ENCODE data around the gene SPSB3. TPM values are rescaled to one million over a fixed set of nuclear protein-coding genes. Genes with fewer than 3 reads are reported as not detected.
A peak's percentile ranks its signal among the peaks of the same experiment; 100 is the strongest.

Gene SPSB3
- total and polyA plus RNA-seq, 2 of the 4 experiments (the other 2 are of a cell fraction): 9.1 to 30.8 TPM

DNA sequence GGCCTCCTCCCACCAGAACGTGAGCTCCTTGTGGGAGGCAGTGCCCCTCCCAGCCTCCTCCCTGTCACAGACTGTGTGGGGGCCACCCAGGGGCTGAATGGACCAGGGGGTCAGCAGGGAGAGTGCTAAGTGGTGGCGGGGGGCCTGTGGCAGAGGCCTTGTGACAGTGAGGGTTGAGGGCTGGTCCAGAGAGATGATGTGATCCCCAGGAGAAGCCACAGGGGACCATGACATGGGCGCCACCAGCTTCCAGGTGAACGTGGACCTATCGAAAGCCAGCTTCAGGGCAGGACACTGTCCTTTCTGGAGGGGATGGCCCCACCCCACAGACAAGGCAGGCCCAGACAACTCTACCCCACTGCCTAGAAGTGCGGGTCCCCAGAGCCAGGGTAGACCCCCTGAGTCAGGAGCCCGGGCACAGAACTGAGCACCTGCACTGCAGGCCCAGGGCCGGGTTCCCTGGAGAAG, 3.1 kb downstream of the SPSB3 start:
- DNase-seq (no peak), ATAC-seq (ENCODE audit: low read depth) (no peak)
- no peaks in the 10 kb centered on the region for H3K9me3 ChIP-seq (ENCODE audit: control insufficient read depth, insufficient read depth, low read length)
- H3K23ac ChIP-seq (ENCODE audit: low read depth, low read length): no peak overlapping the region
- H4K91ac ChIP-seq (ENCODE audit: insufficient read depth, low read depth, low read length): no peak overlapping the region
- no peak overlapping the region for H4K5ac ChIP-seq (ENCODE audit: low read depth, low read length)
- H2AFZ ChIP-seq (replicated peaks; ENCODE audit: low read length, poor library complexity): peak overlapping the region; percentile 51
- H2AK9ac ChIP-seq (replicated peaks; ENCODE audit: low read depth, low read length, poor library complexity): peak overlapping the region; percentile 52
- in situ Hi-C loops (cut with MboI; ENCODE audit: low sequenced_read_pairs) (no loop called here), intact Hi-C loops (cut with micrococcal nuclease) (no loop called here), dilution Hi-C loops (cut with HindIII; ENCODE audit: low sequenced_read_pairs, unreplicated experiment) (no loop called here)
- no peak overlapping the region for H2BK15ac ChIP-seq (ENCODE audit: low read depth, low read length)
- H3K14ac ChIP-seq (replicated peaks; ENCODE audit: low read depth, low read length): no peak overlapping the region
- no peak overlapping the region for H3K9ac ChIP-seq (ENCODE audit: low read depth, low read length)
- no TSS peak for BruUV-seq (replicated peaks)
- H3K4me3 ChIP-seq (ENCODE audit: insufficient read depth, low read depth, low read length): no peak overlapping the region
- H3K56ac ChIP-seq (ENCODE audit: extremely low read depth, insufficient read depth, low read length): no peak overlapping the region
- no peak overlapping the region for H3K4me2 ChIP-seq (ENCODE audit: low read depth, low read length)
- H3K4ac ChIP-seq (ENCODE audit: low read depth, low read length): no peak overlapping the region
- no peak overlapping the region for H2BK20ac ChIP-seq (ENCODE audit: low read depth, low read length)
- peaks cover 8% of the 10 kb centered on the region for H3K4me1 ChIP-seq (ENCODE audit: control insufficient read depth, insufficient read depth, low read length)
- H2BK120ac ChIP-seq (ENCODE audit: low read depth, low read length): no peak overlapping the region
- no peak overlapping the region for H3K27ac ChIP-seq (ENCODE audit: insufficient read depth, low read length)
- no peak overlapping the region for H3K18ac ChIP-seq (ENCODE audit: low read depth, low read length)
- WGBS, 2 experiments (ENCODE audit: extremely low coverage in 2 of 2, insufficient read length in 1 of 2): 89% methylated on average over 3 of the region's 8 CpGs; no CpG with 5 or more reads in 1 of the 2 experiments
- ChIA-PET CTCF (no interaction called here), POLR2A (ENCODE audit: unreplicated experiment) (no interaction called here)
- H3K27me3 ChIP-seq (ENCODE audit: control insufficient read depth, insufficient read depth, low read length): no peaks in the 10 kb centered on the region
- H2BK5ac ChIP-seq (ENCODE audit: low read depth, low read length, poor library complexity, severe bottlenecking): no peak overlapping the region
- H4K8ac ChIP-seq (ENCODE audit: low read depth in 2 of 2, low read length in 2 of 2): no peak overlapping the region
- peaks cover 14 to 60% of the 10 kb centered on the region in 2 experiments for H3K79me1 ChIP-seq (ENCODE audit: low read depth in 1 of 2, low read length in 2 of 2)
- H3K9me1 ChIP-seq (ENCODE audit: insufficient read depth, low read length): peaks cover 10% of the 10 kb centered on the region; the same call in 1 of the 2 replicates
- H3K36me3 ChIP-seq (ENCODE audit: control insufficient read depth, insufficient read depth, low read length): peaks cover 31% of the 10 kb centered on the region
- TF ChIP-seq MXI1 (IDR thresholded peaks at IDR 0.05; ENCODE audit: borderline replicate concordance, low read depth, low read length) (no peak), RAD21 (IDR thresholded peaks at IDR 0.05; ENCODE audit: low read length) (no peak), MAFK (IDR thresholded peaks at IDR 0.05; ENCODE audit: low read depth, low read length) (no peak), CEBPB (IDR thresholded peaks at IDR 0.05; ENCODE audit: low read depth, low read length) (no peak), RFX5 (IDR thresholded peaks at IDR 0.05; ENCODE audit: low read depth, low read length) (no peak), BHLHE40 (IDR thresholded peaks at IDR 0.05; ENCODE audit: low read depth, low read length) (no peak)
- H4K20me1 ChIP-seq (ENCODE audit: insufficient read depth, low read length): peaks cover 16% of the 10 kb centered on the region
- no peak overlapping the region for H2AK5ac ChIP-seq (ENCODE audit: low read depth, low read length)

Measured in IMR-90 (cell line).